Vagina (tissue), 2 donors: ENCODE results near the gene TMEM248. TPM values are rescaled to one million over a fixed set of nuclear protein-coding genes. Genes with fewer than 3 reads are reported as not detected.

ENCODE experiments used
- DNase-seq, 2 donors: peaks; one replicate each; pipeline ENCODE4 v3.0.0-alpha.2; 2017; ENCODE audit errors: extremely low spot score in 2 of 2
- H3K27ac ChIP-seq: fragments of 200-600 bp; sonication (generic); one replicate; pipeline ENCODE4 v1.5.1; 2019
- H3K27me3 ChIP-seq: fragments of 200-600 bp; sonication (generic); one replicate; pipeline ENCODE4 v1.5.1; 2019
- H3K36me3 ChIP-seq, 2 donors: fragments of 200-600 bp; sonication (generic); one replicate each; pipeline ENCODE4 v1.5.1; 2017 to 2019
- H3K4me1 ChIP-seq: fragments of 200-600 bp; sonication (generic); one replicate; pipeline ENCODE4 v1.5.1; 2019
- H3K4me3 ChIP-seq, 2 donors: fragments of 200-600 bp; sonication (generic); 1 replicate in 1 of 2; 2 replicates in 1 of 2; pipeline ENCODE4 v1.5.1; 2016 to 2019
- H3K9me3 ChIP-seq: fragments of 200-600 bp; sonication (generic); one replicate; pipeline ENCODE4 v1.5.1; 2019
- CTCF ChIP-seq, 3 experiments: fragments of 450-650 bp in 2 of 3; fragments of 200-600 bp in 1 of 3; sonication (generic) in 1 of 3; IDR thresholded peaks; one replicate each; pipeline ENCODE4 v1.5.1; 2017 to 2019; ENCODE audit warnings: antibody characterized with exemption in 3 of 3, mild to moderate bottlenecking in 2 of 3, moderate library complexity in 2 of 3
- POLR2A ChIP-seq, 2 donors: fragments of 450-650 bp; IDR thresholded peaks; one replicate each; pipeline ENCODE4 v1.6.1; 2017; ENCODE audit warnings: antibody characterized with exemption in 2 of 2, mild to moderate bottlenecking in 2 of 2, moderate library complexity in 2 of 2
- POLR2AphosphoS5 ChIP-seq, 2 donors: sonication (generic); formaldehyde crosslinking; IDR thresholded peaks; one replicate each; pipeline ENCODE4 v1.9.0; 2017; ENCODE audit warnings: antibody characterized with exemption in 2 of 2, mild to moderate bottlenecking in 2 of 2, low read depth in 1 of 2; ENCODE audit not compliant: insufficient read depth in 1 of 2
- intact Hi-C: fragments of 100-400 bp; cut with DNase I; formaldehyde crosslinking; loops from one replicate; pipeline ENCODE4 v1.15.1; 2023
- total RNA-seq: library from RNA; depleted of rRNA; stranded (reverse); fragments of >200 nt; gene quantifications from one replicate; pipeline ENCODE4 v1.2.3, GENCODE V29; 2016

TMEM248 gene
- total RNA-seq, 1 donor from 2014 or later = 59.7 TPM

DNA sequence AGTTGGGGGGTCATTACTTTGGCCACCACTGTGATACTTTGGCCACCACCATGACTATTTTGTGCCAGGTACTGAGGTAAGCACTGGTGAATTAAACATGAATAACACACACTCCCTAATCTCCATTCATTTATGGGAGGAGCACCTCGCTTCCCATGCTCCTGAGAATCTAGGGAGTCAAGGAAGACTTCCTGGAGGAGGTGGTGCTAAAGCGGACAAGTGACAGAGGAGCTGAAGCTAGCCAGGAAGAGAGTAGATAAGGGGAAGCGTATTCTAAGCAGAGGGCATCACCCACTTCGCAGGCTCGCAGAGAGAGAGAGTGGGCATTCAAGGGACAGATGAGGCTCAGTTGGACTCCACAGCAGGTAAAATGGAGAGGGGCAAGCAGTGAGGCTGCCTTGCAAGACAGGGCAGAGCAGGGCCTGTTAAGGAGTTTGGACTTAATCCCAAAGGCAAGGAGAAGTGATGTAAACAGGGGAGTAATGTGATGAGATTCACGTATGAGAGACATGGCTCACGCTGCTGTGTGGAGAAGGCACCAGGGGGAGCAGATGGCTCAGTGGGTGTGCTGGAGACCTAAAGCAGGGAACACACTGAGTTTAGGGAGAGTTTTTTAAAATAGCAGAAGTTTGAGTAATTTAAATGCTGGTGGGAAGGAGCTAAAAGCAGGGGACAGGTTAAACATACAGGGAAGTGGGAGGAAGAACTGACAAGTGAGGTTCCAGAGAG, 21.3 kb upstream of the TMEM248 start:
- H3K36me3 ChIP-seq = no peaks in the 10 kb centered on the region
- H3K27ac ChIP-seq = no peak overlapping the region
- H3K9me3 ChIP-seq = no peaks in the 10 kb centered on the region
- DNase-seq = no peak
- no peak for TF ChIP-seq POLR2AphosphoS5 (IDR thresholded peaks at IDR 0.05; ENCODE audit: insufficient read depth in 1 of 2, low read depth in 1 of 2)
- no peak for TF ChIP-seq POLR2A (IDR thresholded peaks at IDR 0.05)
- intact Hi-C loops = no loop called here
- no peaks in the 10 kb centered on the region for H3K27me3 ChIP-seq
- no peak overlapping the region for H3K4me3 ChIP-seq
- H3K4me1 ChIP-seq = no peaks in the 10 kb centered on the region

- Histone ChIP-seq H3K4me3 (no peak overlapping the region), H3K27me3 (no peaks in the 10 kb centered on the region), H3K36me3 (no peaks in the 10 kb centered on the region), H3K4me1 (no peaks in the 10 kb centered on the region), H3K9me3 (no peaks in the 10 kb centered on the region), H3K27ac (no peak overlapping the region)
- intact Hi-C loops = no loop called here
- TF ChIP-seq POLR2A (IDR thresholded peaks at IDR 0.05) (no peak), CTCF (IDR thresholded peaks at IDR 0.05) (no peak), POLR2AphosphoS5 (IDR thresholded peaks at IDR 0.05; ENCODE audit: insufficient read depth in 1 of 2, low read depth in 1 of 2) (no peak)
- DNase-seq = no peak
Observed at GRCh38 chr7:66901941-66902843, 18.8 kb upstream of the TMEM248 start.

- no peak overlapping the region for H3K27ac ChIP-seq
- no peaks in the 10 kb centered on the region for H3K4me1 ChIP-seq
- no peaks in the 10 kb centered on the region for H3K36me3 ChIP-seq
- intact Hi-C loops = no loop called here
- no peaks in the 10 kb centered on the region for H3K9me3 ChIP-seq
- H3K4me3 ChIP-seq = no peak overlapping the region
- H3K27me3 ChIP-seq = no peaks in the 10 kb centered on the region
- TF ChIP-seq POLR2A (IDR thresholded peaks at IDR 0.05) (no peak), CTCF (IDR thresholded peaks at IDR 0.05) (no peak), POLR2AphosphoS5 (IDR thresholded peaks at IDR 0.05; ENCODE audit: insufficient read depth in 1 of 2, low read depth in 1 of 2) (no peak)
- no peak for DNase-seq
Observed at GRCh38 chr7:66902844-66903180, 18.2 kb upstream of the TMEM248 start.

GRCh38 chr7:66903360-66904062, 17.5 kb upstream of the TMEM248 start:
- H3K27me3 ChIP-seq = no peaks in the 10 kb centered on the region
- intact Hi-C loops = no loop called here
- H3K27ac ChIP-seq = no peak overlapping the region
- no peak for DNase-seq
- no peak overlapping the region for H3K4me3 ChIP-seq
- H3K9me3 ChIP-seq = no peaks in the 10 kb centered on the region
- H3K36me3 ChIP-seq = no peaks in the 10 kb centered on the region
- TF ChIP-seq POLR2A (IDR thresholded peaks at IDR 0.05) (no peak), POLR2AphosphoS5 (IDR thresholded peaks at IDR 0.05; ENCODE audit: insufficient read depth in 1 of 2, low read depth in 1 of 2) (no peak), CTCF (IDR thresholded peaks at IDR 0.05) (no peak)
- H3K4me1 ChIP-seq = no peaks in the 10 kb centered on the region

DNA sequence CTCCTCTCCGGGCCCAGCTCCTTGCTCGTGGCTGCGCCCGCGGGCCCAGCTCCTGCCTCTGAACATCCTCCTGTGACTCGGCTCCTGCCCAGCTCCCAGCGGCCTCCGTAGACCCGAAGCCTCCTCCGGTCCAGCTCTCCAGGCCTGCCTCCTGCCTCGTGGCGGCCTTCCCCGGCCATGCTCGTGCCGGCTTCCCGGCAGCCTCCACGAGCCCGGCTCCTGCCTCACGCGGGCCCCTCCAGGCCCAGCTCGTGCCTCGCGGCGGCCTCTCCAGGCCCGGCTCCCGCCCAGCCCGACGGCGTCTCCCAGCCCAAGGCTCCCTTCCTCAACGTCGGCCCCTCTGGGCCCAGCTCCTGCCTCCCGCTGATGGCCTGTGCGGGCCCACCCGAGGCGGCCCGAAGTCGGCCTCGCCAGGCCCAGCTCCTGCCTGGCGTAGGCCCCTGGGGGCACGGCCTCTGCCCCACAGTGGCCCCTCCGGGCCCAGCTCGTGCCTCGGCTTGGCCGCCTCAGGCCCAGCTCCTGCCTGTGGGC, 16.9 kb upstream of the TMEM248 start:
- DNase-seq = no peak
- intact Hi-C loops = no loop called here
- TF ChIP-seq CTCF (IDR thresholded peaks at IDR 0.05) = no peak
- no peak for TF ChIP-seq POLR2AphosphoS5 (IDR thresholded peaks at IDR 0.05; ENCODE audit: insufficient read depth in 1 of 2, low read depth in 1 of 2)
- TF ChIP-seq POLR2A (IDR thresholded peaks at IDR 0.05) = no peak
- no peak overlapping the region for H3K4me3 ChIP-seq
- H3K9me3 ChIP-seq = no peaks in the 10 kb centered on the region
- no peak overlapping the region for H3K27ac ChIP-seq
- no peaks in the 10 kb centered on the region for H3K36me3 ChIP-seq
- H3K4me1 ChIP-seq = no peaks in the 10 kb centered on the region
- H3K27me3 ChIP-seq = no peaks in the 10 kb centered on the region
